GM18858 (cell line): Measurements from ENCODE around the gene IRGQ.
A peak's percentile ranks its signal among the peaks of the same experiment; 100 is the strongest.
"Not testable (repeated sequence)": the region's sequence is repeated elsewhere in the genome, so short reads cannot be mapped to it uniquely, and the experiment has no call there.

Experiments
- ATAC-seq: cut with Tn5 transposase; IDR thresholded peaks from one replicate; pipeline ENCODE4 v1.9.1; 2021; ENCODE audit not compliant: unreplicated experiment

IRGQ gene

DNA sequence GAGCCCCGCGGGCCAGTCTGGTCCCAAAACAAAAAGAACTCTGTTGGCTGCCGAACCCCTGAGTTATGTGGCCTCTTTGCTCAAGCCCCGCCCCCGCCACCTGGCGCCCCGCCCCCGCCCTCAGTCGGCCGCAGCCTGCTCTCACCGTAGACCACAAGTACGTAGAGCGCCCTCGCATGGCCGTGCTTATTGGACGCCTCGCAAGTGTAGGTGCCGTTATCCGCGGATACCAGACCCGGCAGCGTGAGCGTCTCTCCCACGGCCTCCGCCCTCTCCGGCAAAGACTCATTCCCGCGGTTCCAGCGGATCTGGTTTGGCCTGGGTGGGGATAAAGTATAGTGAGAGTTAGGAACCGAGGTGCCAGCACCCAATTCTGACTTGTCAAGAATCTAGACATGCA, 29.0 kb upstream of the IRGQ start:
- ATAC-seq = no peak

GRCh38 chr19:43623889-43624670, 28.1 kb upstream of the IRGQ start:
- no peak for ATAC-seq

DNA sequence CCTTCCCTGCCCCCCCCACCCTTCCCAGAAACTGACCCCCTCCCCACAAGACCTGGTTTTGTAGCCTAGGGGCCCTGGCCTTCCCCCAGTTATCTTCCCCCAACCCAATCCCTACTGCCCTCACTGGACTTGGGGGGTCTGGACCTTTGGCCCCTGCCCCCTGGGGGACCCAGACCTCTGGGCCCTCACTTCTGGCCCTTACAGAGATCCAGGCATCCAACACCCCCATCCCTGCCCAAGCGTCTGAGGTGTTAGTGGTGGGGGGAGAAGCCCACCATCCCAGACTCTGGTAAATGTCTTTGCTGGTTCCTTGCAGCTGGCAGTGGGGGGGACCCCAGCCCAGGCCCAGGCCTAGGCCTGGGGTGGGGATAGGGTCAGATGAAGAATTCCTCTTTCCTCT, 27.0 kb upstream of the IRGQ start:
- no peak for ATAC-seq

- no peak for ATAC-seq
Observed at GRCh38 chr19:43622070-43622469, 26.1 kb upstream of the IRGQ start.

- ATAC-seq = no peak
Observed at GRCh38 chr19:43620061-43621001, 24.4 kb upstream of the IRGQ start.

DNA sequence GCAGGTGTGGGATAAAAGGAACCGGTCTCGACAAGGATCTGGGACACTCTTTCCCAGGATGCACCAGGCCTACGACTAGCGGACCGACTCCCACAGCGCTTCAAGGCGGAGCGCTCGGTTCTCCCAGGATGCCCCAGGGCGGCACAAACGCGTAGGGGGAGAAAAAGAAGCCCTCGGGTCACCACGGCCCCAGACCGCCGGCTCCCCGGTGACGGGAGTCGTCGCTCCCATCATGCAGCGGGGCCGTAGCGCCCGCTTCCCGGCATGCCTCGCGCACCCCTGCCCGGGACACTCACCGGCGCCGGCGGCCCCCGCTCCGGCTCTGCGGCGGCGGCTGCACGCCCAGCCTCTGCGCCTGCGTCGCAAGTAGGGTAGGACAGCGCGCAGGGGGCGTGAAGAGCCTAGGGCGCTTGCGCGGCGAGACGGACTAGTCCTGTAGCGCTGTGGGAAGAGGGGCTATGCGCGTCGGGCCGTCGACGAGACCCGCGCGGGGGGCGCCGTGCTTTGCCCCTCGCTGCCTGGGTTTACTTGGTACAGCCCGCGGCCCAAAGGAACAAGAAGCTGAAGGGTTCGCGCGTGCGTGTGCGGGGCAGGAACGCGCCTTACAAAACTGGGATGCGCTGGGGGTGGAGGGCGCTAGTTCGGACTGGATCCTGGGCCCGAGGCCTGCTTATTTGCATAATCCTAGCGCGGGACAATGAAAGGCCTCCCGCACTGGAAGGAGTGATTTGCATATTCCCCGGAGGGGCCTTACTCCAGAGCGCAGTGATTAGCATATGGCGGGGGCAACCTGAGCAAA, 23.5 kb upstream of the IRGQ start, which contains the start of gene ZNF428:
TSS of gene ZNF428 (minus strand) at position 368 of the 799 bp plus-strand sequence. CDS start 5,325 bp downstream, outside the sequence.
- ATAC-seq = peak; percentile 67

DNA sequence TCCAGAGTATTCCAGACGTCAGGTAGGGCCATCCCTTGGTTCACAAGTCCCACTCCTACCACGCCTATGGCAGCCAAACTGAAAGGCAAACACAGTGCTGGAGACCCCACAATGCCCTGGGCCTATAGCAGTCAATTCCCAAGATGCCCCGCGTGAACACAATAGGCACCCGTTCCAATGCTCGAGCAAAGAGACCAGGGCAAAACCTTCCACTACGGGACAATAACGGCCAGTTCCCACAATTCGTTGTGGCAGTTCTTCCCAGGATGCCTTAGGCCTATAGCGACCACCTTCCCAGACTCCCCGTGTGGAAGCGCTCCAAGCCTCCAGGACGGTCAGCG, 23.0 kb upstream of the IRGQ start:
- no peak for ATAC-seq

- no peak for ATAC-seq
Observed at GRCh38 chr19:43616954-43617353, 21.0 kb upstream of the IRGQ start.

DNA sequence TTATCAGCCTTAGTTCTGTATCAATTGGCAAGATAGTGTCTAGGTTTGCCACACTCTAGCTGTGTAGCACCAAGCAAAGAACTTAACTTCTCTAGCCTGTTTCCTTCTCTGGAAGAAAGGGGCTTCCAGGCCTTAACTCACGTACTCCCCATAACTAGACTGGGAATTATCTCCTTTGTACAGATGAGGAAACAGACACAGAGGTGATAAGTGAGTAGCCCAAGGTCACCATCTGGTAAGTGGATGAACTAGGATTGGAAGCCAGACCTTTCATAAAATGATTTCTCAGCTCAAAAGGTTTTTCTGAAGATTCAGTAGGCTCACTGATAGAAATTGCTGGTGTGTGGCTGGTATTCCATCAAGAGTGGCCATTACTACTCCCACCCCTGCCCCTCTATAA, 20.4 kb upstream of the IRGQ start:
- no peak for ATAC-seq

- ATAC-seq = no peak
Observed at GRCh38 chr19:43612374-43612773, 16.4 kb upstream of the IRGQ start.

DNA sequence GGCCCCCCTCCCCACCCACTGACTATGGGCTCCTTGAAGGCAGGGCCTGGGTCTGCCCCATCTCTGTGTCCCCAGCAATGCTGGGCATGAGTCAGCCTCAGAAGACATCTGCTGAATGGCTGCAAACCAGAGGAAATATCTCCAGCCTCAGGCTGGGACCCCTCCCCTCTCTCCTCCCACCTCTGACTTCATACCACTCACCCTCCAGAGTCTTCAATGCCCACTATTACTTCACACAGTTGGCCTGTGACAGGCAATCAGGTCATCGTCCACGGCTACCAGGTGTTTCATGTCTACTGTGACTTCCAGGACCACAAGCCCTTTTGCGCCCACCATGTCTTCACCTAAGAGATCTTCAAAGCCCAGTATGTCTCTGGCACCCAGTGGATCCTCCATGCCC, 15.9 kb upstream of the IRGQ start, which contains the start of gene SRRM5:
TSS of gene SRRM5 (plus strand) at position 301 of the 400 bp plus-strand sequence. CDS start at position 335, 34 bp downstream.
- ATAC-seq = no peak

DNA sequence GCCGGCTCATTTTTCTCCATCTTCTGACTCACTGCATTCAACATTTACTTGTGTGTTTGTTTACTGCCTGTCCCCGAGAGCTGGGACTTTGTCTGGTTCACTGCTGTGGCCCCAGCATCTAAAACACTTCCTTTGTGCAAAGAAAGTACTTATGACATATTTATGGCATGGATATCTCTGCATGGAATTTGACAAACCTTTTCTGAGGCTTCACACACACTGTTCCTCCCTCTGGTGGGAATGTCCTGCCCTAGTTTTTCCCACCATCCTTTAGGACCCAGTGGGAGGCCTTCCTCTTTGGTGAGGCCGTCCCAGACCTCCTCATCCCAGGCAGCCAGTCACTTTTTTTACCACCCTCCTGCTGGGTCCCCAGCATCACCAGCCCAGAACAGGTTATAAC, 14.6 kb upstream of the IRGQ start:
- ATAC-seq = no peak

GRCh38 chr19:43609872-43610271, 13.9 kb upstream of the IRGQ start:
- ATAC-seq = no peak

DNA sequence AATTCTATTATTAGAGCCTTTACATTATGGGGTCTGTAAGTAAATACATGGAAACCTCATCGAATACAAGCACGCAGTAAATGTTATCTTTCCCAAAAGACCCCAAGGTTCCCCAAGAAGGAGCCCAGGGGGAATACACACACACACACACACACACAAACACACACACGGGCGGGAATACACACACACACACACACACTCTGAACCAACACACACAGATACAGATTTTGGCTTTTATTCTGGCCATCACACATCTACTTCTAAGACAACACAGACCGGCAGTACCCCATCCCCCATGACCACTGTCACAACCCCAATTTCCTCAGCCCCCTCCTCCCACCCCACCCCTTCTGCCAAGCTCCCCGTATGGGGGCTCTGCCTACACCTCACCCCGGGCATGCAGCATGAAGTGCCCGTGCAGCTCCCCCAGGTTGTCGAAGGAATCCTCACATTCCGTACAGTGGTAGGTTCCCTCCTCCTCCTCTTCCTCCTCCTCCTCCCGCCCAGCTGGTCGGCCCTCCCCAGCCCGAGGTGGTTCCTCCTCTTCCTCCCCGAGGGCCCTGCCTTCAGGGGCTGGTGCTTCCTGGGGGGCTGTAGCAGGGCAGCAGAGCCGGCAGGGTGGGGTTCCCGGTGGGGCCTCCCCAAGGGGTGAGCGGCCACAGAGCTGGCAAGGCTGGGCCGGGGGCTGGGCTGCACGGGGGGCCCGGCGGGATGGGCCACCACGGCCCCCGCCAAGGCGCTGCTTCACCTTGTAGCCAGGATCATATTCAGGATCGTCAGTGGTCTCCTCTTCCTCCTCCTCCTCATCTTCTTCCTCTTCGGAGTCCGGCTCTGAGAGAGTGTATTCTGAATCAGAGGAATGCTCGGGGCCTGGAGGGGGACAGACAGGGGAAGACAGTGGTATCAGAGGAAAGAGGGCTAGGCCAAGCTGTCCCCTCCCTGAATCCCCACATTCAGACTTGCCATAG, 11.6 kb upstream of the IRGQ start:
- no peak for ATAC-seq

DNA sequence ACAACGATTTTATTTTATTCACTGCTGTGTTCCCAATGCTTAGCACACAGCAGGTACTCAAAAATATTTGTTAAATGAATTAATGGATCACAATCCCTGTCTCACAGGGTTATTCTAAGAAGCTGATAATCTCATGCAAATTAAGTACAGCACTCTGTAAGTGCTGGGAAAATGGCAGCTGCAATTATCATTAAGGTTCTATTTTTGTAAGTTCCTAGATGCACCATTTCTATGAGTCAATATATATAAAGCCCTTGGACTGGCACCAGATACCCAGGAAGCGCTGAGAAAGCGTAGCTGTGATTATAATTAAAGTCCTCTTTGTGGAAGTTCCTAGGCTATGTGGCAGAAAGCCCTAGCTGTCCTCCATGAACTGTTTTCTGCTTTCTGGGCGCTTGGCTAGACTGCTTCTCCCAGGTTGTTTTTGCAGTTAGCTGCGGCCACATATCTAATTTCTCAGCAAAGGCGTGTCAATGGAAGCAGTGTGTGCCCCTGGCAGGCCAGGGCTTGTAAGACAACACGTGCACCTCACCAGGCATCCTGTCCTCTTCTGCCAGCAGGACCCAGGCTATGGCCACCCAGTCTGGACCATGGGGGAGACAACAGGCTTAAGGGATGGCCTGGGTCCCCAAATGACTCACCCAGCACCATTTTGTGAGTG, 10.8 kb upstream of the IRGQ start:
- ATAC-seq = no peak

DNA sequence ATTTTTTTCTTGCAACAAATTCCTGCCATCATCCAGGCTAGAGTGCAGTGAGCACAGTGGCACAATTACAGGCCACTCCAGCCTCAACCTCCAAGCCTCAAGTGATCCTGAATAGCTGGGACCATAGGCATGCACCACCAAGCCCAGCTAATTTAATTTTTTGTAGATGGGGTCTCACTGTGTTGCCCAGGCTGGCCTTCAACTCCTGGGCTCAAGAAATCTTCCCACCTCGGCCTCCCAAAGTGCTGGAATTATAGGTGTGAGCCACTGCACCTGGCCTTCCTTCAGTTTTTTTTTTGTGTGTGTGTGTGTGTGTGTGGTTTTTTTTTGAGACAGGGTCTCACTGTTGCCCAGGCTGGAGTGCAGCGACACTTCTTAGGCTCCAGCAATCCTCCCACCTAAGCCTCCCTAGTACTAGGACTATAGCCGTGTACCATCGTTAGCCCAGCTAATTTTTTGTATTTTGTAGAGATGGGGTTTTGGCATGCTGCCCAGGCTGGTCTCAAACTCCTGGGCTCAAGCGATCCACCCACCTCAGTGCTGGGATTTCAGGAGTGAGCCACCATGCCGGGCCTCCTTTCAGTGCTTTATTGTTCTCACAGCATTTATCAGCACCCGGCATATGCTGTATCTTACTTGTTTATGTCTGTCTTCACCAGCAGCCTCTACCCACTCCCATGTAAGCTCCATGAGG, 10.1 kb upstream of the IRGQ start:
- no peak for ATAC-seq

DNA sequence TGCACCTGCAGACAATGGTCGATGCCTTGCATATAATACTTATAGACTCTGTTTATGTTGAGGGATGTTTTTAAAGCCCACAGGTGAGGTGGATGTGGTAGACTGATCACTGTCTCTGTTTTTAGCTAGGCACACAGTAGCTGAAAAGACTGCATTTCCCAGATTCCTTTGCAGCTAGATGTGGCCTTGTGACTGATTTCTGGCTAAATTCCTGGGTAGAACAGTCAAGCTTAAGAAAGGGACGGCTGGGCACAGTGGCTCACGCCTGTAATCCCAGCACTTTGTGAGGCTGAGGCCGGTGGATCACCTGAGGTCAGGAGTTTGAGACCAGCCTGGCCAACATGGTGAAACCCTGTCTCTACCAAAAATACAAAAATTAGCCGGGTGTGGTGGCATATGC, 4.4 kb upstream of the IRGQ start:
- ATAC-seq = not testable (repeated sequence)

DNA sequence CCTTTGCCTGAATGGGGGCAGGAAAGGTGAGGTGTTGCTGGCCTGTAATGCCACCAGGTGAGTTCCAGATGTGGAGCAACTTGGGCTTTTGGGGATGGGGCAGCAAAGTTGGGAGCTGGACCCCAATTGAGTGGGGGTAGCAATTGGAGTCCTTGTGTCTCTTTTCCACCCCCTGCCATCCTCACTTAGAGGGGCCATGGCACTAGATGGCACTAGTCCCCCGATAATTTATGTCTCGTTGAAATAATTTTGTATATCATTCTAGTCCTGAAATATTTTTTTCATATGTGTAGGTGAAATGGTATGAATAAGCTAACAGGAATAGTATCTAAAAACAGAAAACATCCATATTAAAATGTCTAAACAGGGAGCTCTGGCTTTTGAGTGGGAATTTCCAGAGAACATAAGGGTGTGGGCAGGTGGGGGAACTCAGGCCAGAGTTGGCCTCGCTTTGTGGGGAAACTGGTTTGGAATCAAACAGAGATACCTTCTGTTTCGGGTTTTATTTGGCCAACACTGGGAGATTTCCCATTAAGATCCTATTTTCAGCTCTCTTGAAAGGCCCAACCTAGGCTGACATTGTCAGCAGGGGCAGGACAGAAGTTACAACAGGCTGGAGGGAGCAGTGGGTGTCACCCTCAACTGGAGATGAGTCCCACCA, 3.8 kb upstream of the IRGQ start:
- no peak for ATAC-seq
